Left ventricle myocardium inferior (tissue), 1 donor: ENCODE results near the gene WDR12. TPM values are rescaled to one million over a fixed set of nuclear protein-coding genes. Genes with fewer than 3 reads are reported as not detected.
"Not testable (repeated sequence)": the region's sequence is repeated elsewhere in the genome, so short reads cannot be mapped to it uniquely, and the experiment has no call there.

Source experiments
- DNase-seq: peaks from one replicate; pipeline ENCODE4 v3.0.0-alpha.2; 2020
- H3K27ac ChIP-seq: fragments of 200-600 bp; replicated peaks from 2 replicates; pipeline ENCODE4 v1.8.0; 2021
- H3K27me3 ChIP-seq: fragments of 200-600 bp; 2 replicates; pipeline ENCODE4 v1.8.0; 2021; ENCODE audit warnings: low read depth
- H3K36me3 ChIP-seq: fragments of 200-600 bp; 2 replicates; pipeline ENCODE4 v1.8.0; 2021
- H3K4me1 ChIP-seq: fragments of 200-600 bp; 2 replicates; pipeline ENCODE4 v1.8.0; 2021
- H3K4me3 ChIP-seq: fragments of 200-600 bp; 2 replicates; pipeline ENCODE4 v1.8.0; 2021; ENCODE audit warnings: mild to moderate bottlenecking, moderate library complexity
- H3K9me3 ChIP-seq: fragments of 200-600 bp; replicated peaks from 2 replicates; pipeline ENCODE4 v1.8.0; 2021
- intact Hi-C: fragments of 100-400 bp; cut with micrococcal nuclease; formaldehyde crosslinking; loops from one replicate; pipeline ENCODE4 v1.11.0; 2022
- total RNA-seq: library from RNA; stranded (reverse); fragmentation: NEBNext Ultra II Directional; extraction: Animal tissue kit (Norgen Biotek cat#: 25700); gene quantifications from one replicate; pipeline ENCODE4 v1.2.1, GENCODE V29; 2021
- TF ChIP-seq, protein P1 (sequence below): fragments of 200-600 bp; IDR thresholded peaks from 2 replicates; pipeline ENCODE4 v1.8.0; 2021; ENCODE audit warnings: antibody characterized with exemption, mild to moderate bottlenecking, borderline replicate concordance
- donor health status: DM: no; HTN: yes; CAD: no; lungs with severe emphysema.

Gene WDR12
- total RNA-seq, 1 donor from 2014 or later, result 62.4 TPM

GRCh38 chr2:202932425-202933138 lies 21.1 kb upstream of the WDR12 start:
- TF ChIP-seq, protein P1, sequence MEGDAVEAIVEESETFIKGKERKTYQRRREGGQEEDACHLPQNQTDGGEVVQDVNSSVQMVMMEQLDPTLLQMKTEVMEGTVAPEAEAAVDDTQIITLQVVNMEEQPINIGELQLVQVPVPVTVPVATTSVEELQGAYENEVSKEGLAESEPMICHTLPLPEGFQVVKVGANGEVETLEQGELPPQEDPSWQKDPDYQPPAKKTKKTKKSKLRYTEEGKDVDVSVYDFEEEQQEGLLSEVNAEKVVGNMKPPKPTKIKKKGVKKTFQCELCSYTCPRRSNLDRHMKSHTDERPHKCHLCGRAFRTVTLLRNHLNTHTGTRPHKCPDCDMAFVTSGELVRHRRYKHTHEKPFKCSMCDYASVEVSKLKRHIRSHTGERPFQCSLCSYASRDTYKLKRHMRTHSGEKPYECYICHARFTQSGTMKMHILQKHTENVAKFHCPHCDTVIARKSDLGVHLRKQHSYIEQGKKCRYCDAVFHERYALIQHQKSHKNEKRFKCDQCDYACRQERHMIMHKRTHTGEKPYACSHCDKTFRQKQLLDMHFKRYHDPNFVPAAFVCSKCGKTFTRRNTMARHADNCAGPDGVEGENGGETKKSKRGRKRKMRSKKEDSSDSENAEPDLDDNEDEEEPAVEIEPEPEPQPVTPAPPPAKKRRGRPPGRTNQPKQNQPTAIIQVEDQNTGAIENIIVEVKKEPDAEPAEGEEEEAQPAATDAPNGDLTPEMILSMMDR, result no peak
- intact Hi-C loops, result no loop called here
- no peak overlapping the region for H3K27ac ChIP-seq
- H3K4me1 ChIP-seq, result no peaks in the 10 kb centered on the region
- peaks cover 40% of the 10 kb centered on the region for H3K36me3 ChIP-seq
- no peaks in the 10 kb centered on the region for H3K27me3 ChIP-seq
- no peak for DNase-seq
- no peaks in the 10 kb centered on the region for H3K9me3 ChIP-seq
- H3K4me3 ChIP-seq, result no peak overlapping the region

DNA sequence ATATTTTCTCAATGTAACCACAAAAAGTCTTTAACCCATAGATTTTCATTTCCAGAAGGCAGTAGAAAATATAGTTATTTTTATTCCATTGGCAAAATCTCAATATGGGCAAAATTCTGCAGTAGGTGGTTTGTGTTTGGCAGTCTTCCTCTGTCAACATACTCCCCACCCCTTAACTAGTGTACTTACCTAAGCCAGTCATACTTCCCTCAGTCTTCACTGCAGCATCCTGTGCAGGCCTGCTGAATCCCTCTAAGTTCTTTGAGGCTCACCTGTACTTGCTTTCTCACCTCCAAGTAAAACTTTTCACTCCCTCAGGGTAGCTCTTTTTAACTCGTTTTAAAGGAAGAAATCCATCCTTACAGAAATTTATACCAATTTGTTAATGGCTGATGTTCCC lies 7.4 kb upstream of the WDR12 start:
- peaks cover 2% of the 10 kb centered on the region for H3K4me1 ChIP-seq
- peaks cover 9% of the 10 kb centered on the region for H3K9me3 ChIP-seq
- H3K36me3 ChIP-seq, result peaks cover 48% of the 10 kb centered on the region
- no peak for DNase-seq
- no peak overlapping the region for H3K4me3 ChIP-seq
- H3K27ac ChIP-seq, result no peak overlapping the region
- intact Hi-C loops, result no loop called here
- no peaks in the 10 kb centered on the region for H3K27me3 ChIP-seq
- TF ChIP-seq, protein P1, result no peak

DNA sequence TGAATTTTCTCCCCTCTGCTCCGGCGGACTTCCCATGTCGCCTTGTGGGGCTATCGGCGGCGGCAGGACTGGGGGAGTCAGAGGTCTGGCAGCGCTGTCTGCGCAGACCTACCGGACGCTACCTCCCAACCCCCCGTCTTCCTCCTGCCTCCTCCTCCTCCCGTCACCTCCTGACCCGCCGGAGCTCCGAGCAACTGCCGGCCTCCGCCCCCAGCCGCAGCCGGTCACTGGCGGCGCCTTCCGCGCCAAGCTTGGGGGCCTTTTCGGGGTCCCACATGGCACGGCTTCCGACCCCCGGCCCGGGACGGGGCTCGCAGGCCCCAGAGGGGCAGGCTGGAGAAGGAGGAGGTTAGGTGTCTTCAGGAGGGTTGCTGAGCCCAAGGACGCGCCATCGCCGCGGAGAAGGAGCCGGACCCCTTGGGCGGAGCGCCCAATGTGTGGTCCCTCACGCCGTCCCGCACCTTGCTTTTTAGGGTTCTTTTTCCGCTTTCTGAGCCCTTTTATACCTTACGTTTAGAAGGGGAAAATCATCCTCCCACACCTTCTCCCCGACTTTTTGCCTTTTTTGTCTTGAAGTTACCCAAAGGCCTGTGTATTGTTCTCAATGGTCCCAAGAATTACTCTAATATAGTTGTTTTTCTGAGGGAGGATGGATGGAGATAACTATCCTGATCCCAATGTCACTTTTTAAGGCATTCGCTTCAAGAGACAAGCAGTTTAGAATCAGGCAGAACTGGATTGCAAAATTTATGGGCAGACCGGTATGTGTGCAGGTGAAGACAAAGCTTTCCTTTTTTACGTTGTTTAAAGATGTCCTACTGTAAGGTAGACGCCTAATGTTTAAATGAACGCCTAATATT lies 1.1 kb upstream of the WDR12 start:
- H3K36me3 ChIP-seq, intact Hi-C loops, DNase-seq, H3K27me3 ChIP-seq, H3K9me3 ChIP-seq: not testable (repeated sequence)
- H3K27ac ChIP-seq, result peak overlapping the region; percentile 89
- peak overlapping the region; percentile 82 for H3K4me3 ChIP-seq
- H3K4me1 ChIP-seq, result peaks cover 43% of the 10 kb centered on the region

DNA sequence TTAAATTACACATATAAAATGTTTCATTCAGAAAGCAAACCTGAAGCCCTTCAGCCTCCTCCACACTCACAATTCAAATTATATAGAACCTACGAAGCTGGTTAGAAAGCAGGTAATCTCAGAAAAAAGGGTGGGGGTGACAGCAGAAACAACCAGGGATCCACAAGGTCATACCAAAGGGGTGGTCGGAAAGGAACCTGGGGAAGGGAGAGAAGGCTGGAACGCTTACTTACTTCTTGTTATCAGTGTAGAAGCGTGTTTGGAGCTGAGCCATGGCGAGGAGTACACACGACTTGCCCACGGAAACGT lies 316 bp downstream of the WDR12 start:
- Histone ChIP-seq H3K4me3 (peak overlapping the region; percentile 82), H3K36me3 (peaks cover 6% of the 10 kb centered on the region), H3K4me1 (peaks cover 43% of the 10 kb centered on the region), H3K27me3 (no peaks in the 10 kb centered on the region), H3K9me3 (no peaks in the 10 kb centered on the region), H3K27ac (peak overlapping the region; percentile 89)
- DNase-seq, result no peak
- intact Hi-C loops, result no loop called here
- TF ChIP-seq, protein P1, result no peak

- intact Hi-C loops, result no loop called here
- Histone ChIP-seq H3K27ac (peak overlapping the region; percentile 89), H3K4me1 (peaks cover 43% of the 10 kb centered on the region), H3K4me3 (peak overlapping the region; percentile 82), H3K27me3 (no peaks in the 10 kb centered on the region), H3K36me3 (peaks cover 10% of the 10 kb centered on the region), H3K9me3 (no peaks in the 10 kb centered on the region)
- no peak for DNase-seq
- TF ChIP-seq, protein P1, result no peak
Measured at GRCh38 chr2:202910698-202911097, 775 bp downstream of the WDR12 start.

DNA sequence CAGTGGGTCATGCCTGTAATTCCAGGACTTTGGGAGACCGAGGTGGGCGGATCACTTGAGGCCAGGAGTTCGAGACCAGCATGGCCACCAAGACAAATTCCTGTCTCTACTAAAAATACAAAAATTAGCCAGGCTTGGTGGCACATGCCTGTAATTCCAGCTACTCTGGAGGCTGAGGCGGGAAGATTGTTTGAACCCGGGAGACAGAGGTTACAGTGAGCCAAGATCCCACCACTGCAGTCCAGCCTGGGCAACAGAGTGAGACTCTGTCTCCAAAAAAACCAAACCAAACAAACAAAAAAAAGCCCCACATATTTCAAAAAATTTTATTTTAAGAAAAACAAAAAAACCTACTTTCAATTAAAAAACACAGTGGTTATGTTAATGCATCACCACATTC lies 1.2 kb downstream of the WDR12 start:
- H3K36me3 ChIP-seq, result peaks cover 14% of the 10 kb centered on the region
- H3K27me3 ChIP-seq, intact Hi-C loops, H3K27ac ChIP-seq, DNase-seq, H3K9me3 ChIP-seq: not testable (repeated sequence)
- H3K4me1 ChIP-seq, result peaks cover 43% of the 10 kb centered on the region
- peak overlapping the region; percentile 82 for H3K4me3 ChIP-seq
